Stimulated activated CD8-positive, alpha-beta memory T cell treated with anti-CD3 and anti-CD28 coated beads, Interleukin-12 subunit alpha, Interleukin-12 subunit beta, amount 100 ng/mL, for 1 hour (primary cell): Measurements from ENCODE around the gene SPATC1L.
A peak's percentile ranks its signal among the peaks of the same experiment; 100 is the strongest.
"Not testable (repeated sequence)": the region's sequence is repeated elsewhere in the genome, so short reads cannot be mapped to it uniquely, and the experiment has no call there.

ENCODE experiments used
- DNase-seq: peaks from one replicate; pipeline ENCODE4 v3.0.0-alpha.2; 2020; ENCODE audit warnings: low read depth

SPATC1L gene

GRCh38 chr21:46149205-46149901 is 34.9 kb downstream of the SPATC1L start:
- no peak for DNase-seq

DNA sequence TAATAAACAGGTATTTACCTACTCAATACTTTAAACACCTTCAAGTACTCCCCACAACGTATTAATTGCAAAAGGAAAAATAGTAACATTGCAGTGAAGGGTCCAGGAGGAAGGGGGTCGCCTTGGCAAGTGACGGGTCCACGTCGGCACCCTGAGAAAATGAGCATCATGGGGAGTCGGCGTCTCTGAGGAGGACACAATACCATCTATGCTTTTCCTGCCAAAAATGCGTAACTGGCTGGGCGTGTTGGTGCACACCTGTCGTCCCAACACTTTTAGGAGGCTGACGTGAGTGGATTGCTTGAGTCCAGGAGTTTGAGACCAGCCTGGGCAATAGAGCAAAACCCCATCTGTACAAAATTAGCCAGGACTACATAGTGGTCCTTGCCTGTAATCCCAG is 36.2 kb downstream of the SPATC1L start:
- DNase-seq: no peak

GRCh38 chr21:46147429-46147828 is 36.8 kb downstream of the SPATC1L start:
- peak; percentile 20 for DNase-seq

DNA sequence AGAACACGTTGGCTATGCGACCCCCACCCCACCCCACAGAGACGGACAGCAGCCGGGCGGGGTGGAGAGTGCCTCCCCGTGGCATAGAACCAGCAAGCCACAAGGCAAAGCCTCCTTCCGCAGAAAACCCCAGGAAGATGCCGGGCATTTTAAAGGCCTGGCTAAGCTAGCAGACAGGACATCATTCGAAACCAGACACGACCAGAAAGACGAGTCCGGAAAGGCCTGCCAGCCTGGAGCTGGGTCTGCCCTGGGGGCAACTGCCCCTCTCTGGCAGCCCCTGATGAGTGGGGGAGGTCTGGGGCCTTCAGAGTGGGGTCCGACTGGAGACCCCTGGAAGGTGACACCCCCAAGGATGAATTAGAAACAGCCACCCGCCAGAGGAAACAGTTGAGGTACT is 37.4 kb downstream of the SPATC1L start:
- no peak for DNase-seq

DNA sequence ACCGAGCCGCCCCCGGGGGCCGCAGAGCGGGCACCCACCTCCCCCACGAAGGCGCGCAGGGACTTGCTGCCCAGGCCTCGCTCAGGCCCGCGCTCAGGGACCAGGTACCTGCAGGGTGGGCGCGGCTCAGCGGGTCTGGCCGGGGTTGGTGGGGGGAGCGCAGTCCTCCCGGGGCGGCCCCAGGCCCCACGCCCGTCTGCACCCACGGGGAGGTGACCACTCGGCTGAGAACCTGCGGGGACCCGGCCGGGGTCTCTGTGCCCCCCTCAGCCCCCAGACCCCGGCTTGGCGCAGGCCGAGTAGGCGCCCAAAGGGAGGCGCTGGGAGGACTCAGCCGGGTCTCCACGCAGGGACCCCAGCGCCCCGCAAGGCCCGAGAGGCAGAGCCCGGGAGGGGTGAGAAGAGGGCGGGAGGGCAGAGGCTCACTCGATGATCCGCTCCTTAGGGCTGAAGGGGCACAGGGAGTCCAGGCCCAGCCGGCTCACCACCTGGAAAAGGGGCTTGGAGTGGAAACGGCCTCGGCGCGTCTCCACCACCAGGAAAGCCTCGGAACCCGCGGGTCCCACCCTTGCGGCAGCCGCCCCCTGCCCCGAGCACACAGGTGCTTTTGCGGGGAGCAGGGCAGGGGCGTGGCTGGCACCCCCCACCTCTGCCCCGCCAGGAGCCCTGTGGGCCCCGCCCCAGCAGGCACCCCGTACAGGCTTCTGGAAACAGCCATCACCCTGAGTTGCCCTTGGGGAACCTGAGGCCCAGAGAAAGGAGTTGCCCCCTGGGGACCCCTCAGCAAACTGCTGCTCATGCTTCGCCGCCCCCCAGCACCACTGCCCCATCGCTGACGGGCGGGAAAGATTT is 38.2 kb downstream of the SPATC1L start:
- DNase-seq: no peak

- DNase-seq: no peak
Measured at GRCh38 chr21:46145159-46145839, 39.0 kb downstream of the SPATC1L start.

DNA sequence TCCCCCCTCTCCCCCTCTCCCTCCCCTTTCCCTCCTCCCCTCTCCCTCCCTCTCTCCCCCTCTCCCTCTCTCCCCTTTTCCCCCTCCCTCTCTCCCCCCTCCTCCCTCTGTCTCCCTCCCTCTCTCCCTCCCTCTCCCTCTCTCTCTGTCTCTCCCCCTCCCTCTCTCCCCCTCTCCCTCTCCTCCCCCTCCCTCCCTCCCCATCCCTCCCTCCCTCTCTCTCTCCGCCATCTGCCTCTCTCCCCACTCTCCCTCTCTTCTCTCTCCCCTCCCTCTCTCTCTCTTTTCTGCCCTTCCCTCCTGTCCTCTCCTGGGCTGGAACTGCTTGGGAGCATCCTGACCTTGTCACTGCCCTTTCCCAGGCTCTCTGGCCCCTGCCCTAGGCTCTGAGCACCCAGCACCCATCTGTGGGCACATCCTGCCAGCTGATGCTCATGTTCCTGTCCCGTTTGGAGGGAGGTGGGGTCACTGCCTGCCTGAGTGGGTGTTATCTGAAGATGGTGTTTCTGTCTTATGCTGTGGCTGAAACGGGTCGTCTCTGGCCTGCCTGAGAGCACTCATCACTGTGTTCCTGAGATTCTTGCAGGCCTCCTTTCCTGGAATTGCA is 39.7 kb downstream of the SPATC1L start:
- DNase-seq: no peak

DNA sequence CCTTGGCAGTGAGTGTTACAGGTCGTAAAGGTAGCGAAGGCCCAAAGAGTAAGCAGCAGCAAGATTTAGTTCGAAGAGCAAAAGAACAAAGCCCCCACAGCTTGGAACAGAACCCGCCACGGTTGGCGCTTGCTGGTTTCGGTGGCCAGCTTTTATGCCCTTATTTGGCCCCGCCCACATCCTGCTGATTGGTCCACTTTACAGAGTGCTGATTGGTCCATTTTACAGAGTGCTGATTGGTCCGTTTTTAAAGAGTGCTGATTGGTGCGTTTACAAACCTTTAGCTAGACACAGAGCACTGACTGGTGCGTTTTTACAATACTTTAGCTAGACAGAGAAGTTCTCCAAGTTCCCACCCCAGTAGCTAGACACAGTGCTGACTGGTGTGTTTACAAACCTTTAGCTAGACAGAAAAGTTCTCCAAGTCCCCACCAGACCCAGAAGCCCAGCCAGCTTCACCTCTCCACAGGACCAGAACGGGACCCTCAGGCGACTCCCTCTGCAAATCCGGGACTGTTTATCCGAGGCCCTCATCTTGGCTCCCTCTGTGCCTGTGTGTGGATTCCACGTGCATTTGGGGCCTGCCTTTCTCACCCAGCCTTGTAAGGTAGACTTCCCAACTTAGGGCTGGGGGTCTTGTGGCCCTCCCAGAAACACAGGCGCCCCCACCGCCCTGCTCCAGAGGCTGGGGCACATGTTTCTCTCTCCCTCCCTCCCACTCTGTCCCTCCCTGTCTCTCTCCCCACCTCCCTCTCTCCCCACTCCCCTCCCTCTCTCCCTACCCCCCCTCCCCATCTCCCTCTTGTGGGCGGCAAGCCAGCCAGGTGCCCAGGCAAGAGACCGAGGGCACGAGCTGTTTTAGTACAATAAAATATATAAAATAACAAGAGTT is 41.4 kb downstream of the SPATC1L start:
- no peak for DNase-seq

GRCh38 chr21:46141767-46142581 is 42.3 kb downstream of the SPATC1L start:
- DNase-seq: no peak

DNA sequence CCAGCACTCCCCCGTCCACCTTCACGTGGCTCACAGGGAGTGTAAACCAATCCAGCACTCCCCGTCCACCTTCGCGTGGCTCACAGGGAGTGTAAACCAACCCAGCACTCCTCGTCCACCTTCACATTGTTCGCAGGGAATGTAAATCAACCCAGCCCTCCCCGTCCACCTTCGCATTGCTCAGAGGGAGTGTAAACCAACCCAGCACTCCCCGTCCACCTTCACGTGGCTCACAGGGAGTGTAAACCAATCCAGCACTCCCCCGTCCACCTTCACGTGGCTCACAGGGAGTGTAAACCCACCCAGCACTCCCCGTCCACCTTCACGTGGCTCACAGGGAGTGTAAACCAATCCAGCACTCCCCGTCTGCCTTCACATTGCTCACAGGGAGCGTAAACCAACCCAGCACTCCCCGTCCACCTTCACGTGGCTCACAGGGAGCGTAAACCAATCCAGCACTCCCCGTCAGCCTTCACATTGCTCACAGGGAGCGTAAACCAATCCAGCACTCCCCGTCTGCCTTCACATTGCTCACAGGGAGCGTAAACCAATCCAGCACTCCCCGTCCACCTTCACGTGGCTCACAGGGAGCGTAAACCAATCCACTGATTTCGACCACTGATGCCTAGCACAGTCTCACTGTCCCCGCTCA is 43.8 kb downstream of the SPATC1L start:
- DNase-seq: not testable (repeated sequence)

DNA sequence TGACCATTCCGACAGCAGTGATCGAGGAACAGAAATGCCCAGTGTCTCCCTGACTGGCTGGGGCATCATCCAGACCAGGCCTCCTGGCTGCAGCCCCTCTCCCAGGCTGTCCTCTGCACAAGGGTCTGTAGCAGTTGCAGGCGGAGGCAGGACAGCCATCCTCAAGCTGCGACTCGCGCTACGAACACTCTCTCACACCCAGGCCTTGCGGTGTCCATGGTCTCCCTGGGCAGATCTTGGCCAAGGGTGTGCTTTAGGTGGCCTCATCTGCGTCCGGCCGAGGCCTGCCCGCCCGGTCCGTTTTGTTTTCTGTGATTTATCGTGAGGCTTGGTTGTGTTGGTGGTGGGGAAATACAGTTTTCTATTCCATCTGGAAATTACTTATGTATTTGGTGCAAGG is 44.6 kb downstream of the SPATC1L start:
- no peak for DNase-seq

DNA sequence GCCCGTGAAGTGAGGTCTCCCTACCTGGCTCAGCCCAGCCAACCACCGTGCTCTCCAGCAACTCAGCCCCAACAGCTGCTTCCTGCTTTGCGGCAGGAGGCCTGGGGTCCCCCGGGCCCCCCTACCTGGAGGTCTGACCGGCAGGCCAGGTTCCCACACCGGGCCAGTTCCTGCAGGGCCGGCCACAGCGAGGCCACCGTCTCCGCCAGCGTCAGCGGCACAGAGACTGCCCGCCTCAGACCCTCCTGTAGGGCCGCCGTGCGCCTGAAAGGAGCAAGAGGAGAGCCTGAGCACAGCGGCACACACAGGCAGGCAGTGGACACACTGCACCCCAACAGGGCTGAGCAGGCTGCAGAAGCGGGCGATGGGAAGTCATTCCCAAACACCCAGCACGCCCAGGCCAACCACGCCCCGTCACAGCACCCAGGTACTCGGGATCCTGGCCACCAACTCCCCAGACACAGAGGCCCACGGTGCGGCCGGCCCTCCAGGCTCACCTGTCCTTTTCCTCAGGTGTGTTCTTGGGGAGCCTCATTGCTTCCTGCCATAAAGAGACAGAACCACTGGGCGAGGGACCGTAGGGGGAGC is 45.8 kb downstream of the SPATC1L start:
- no peak for DNase-seq

GRCh38 chr21:46137908-46138307 is 46.4 kb downstream of the SPATC1L start:
- no peak for DNase-seq

DNA sequence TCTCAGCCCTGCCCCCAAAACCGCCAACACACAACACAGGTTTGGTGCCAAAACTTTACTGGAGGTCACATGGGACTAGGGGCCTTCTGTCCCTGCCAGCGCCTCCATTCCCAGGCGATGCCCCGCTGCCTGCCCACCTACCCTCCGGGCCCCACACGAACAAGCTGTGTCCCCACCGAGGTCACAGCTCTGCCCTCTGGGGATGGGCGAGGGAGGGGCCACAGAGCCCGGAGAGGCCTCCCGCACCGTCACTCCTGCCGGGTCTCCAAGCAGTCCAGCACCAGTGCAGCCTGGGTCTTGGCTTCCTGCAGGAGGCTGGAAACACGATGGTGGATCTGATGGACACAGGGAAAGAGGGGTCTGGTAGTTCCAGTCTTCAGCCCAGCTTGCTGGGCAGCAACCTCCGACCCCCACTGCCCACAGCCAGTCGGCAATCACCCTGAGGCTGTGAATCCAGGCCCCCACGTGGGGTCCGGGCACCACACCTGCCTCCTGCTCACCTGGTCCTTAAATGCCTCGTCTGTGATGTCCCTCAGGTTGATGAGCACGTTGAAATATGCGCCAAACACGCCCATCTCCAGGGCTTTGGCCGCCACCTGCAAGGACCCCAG is 47.4 kb downstream of the SPATC1L start:
- no peak for DNase-seq

DNA sequence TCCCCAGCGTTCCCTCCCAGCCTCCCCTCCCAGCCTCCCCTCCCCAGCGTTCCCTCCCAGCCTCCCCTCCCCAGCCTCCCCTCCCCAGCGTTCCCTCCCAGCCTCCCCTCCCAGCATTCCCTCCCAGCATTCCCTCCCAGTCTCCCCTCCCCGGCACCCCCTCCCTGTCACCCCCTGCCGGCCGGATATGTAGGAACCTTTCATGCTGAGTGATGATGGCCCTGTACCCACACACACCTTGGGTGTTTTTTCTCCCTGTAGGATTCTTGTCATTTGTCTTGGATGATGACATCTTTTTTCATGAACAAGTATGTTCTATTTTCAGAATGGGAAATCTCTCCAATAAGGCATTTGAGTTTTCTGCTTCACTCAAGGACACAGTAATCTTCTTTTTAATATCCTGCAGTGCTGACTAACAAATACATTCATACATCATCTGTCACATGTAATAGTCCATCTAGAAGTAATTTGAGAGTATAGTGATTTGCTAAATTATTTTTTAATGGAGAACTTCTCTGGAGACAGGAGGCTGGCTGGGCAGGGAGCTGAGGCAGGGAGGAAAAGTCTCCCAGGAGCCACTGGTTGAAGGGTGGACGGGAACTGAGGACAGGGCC is 48.4 kb downstream of the SPATC1L start:
- no peak for DNase-seq

DNA sequence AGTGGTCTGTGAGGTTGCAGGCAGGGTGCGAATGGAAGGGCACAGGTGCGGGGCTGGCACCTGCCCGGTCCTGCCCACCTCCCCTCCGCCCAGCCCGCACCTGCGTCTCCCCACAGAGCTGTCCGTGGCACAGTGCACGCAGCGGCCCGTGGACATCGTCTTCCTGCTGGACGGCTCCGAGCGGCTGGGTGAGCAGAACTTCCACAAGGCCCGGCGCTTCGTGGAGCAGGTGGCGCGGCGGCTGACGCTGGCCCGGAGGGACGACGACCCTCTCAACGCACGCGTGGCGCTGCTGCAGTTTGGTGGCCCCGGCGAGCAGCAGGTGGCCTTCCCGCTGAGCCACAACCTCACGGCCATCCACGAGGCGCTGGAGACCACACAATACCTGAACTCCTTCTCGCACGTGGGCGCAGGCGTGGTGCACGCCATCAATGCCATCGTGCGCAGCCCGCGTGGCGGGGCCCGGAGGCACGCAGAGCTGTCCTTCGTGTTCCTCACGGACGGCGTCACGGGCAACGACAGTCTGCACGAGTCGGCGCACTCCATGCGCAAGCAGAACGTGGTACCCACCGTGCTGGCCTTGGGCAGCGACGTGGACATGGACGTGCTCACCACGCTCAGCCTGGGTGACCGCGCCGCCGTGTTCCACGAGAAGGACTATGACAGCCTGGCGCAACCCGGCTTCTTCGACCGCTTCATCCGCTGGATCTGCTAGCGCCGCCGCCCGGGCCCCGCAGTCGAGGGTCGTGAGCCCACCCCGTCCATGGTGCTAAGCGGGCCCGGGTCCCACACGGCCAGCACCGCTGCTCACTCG is 52.2 kb downstream of the SPATC1L start:
- no peak for DNase-seq

- no peak for DNase-seq
Measured at GRCh38 chr21:46131588-46131837, 52.7 kb downstream of the SPATC1L start.
